B cell (primary cell): ENCODE measurements around the gene RPTOR. TPM values are rescaled to one million over a fixed set of nuclear protein-coding genes. Genes with fewer than 3 reads are reported as not detected.

Source experiments
- ATAC-seq: fragments of 200-7000 bp; cut with Tn5 transposase; one replicate; pipeline ENCODE4 v1.10.0; 2021; ENCODE audit warnings: low read depth, mild to moderate bottlenecking, moderate number of reproducible peaks, moderate library complexity
- CTCF ChIA-PET: fragments of 350-600 bp; sonication (Branson Sonifier 250); formaldehyde crosslinking; loops from one replicate; lab custom pipeline; 2021; ENCODE audit warnings: antibody characterized with exemption, inconsistent platforms; lab: Charles Lee
- POLR2A ChIA-PET: fragments of 350-600 bp; sonication (Branson Sonifier 250); formaldehyde crosslinking; loops from one replicate; lab custom pipeline; 2021; ENCODE audit warnings: antibody characterized with exemption; lab: Charles Lee
- DNase-seq: peaks from one replicate; pipeline ENCODE4 v3.0.0; 2013
- H2AFZ ChIP-seq: 2 replicates; pipeline ENCODE4 v1.6.1; 2012; ENCODE audit warnings: mild to moderate bottlenecking, low read depth, low read length; ENCODE audit not compliant: insufficient read depth, poor library complexity, severe bottlenecking
- H3K27ac ChIP-seq, 2 donors: 1 replicate in 1 of 2; 2 replicates in 1 of 2; pipeline ENCODE4 v1.5.1; 2012 to 2013; ENCODE audit warnings: low read length in 2 of 2, mild to moderate bottlenecking in 2 of 2, moderate library complexity in 1 of 2
- H3K27me3 ChIP-seq, 4 experiments: fragments of 200-600 bp in 1 of 4; sonication (generic) in 1 of 4; replicated peaks in 1 of 4; 1 replicate in 2 of 4; 2 replicates in 2 of 4; pipeline versions ENCODE4 v1.6.1 to v1.7.0; 2013 to 2016; ENCODE audit warnings: low read length in 3 of 4, mild to moderate bottlenecking in 2 of 4, mixed read lengths in 1 of 4, moderate library complexity in 1 of 4; ENCODE audit not compliant: insufficient read depth in 4 of 4, control insufficient read depth in 3 of 4; ENCODE audit errors: control extremely low read depth in 1 of 4
- H3K36me3 ChIP-seq, 2 experiments: replicated peaks in 1 of 2; 1 replicate in 1 of 2; 2 replicates in 1 of 2; pipeline versions ENCODE4 v1.6.1 to v1.7.1; 2013; ENCODE audit warnings: low read length in 1 of 2; ENCODE audit not compliant: insufficient read depth in 2 of 2, control insufficient read depth in 1 of 2; ENCODE audit errors: control extremely low read depth in 1 of 2, extremely low read depth in 1 of 2
- H3K4me1 ChIP-seq, 2 donors: fragments of 200-600 bp in 1 of 2; sonication (generic) in 1 of 2; 1 replicate in 1 of 2; 2 replicates in 1 of 2; pipeline versions ENCODE4 v1.5.1 to v1.6.1; 2013 to 2017; ENCODE audit warnings: low read length in 2 of 2; ENCODE audit not compliant: control insufficient read depth in 2 of 2, insufficient read depth in 2 of 2
- H3K4me2 ChIP-seq: replicated peaks from 2 replicates; pipeline ENCODE3; 2012; ENCODE audit warnings: mild to moderate bottlenecking, low read depth, low read length; ENCODE audit not compliant: poor library complexity, severe bottlenecking
- H3K4me3 ChIP-seq, 5 experiments: fragments of 200-600 bp in 1 of 5; sonication (generic) in 1 of 5; 1 replicate in 3 of 5; 2 replicates in 2 of 5; pipeline versions ENCODE4 v1.5.1 to v1.7.0; 2011 to 2016; ENCODE audit warnings: low read length in 4 of 5, mild to moderate bottlenecking in 4 of 5, low read depth in 2 of 5, control low read depth in 1 of 5, moderate library complexity in 1 of 5; ENCODE audit not compliant: insufficient read depth in 1 of 5; ENCODE audit errors: control extremely low read depth in 1 of 5, extremely low read depth in 1 of 5
- H3K79me2 ChIP-seq: fragments of 200-600 bp; sonication (generic); one replicate; pipeline ENCODE4 v1.6.0; 2016; ENCODE audit warnings: low read length; ENCODE audit not compliant: control insufficient read depth, insufficient read depth
- H3K9ac ChIP-seq: fragments of 200-600 bp; sonication (generic); 2 replicates; pipeline ENCODE4 v1.6.1; 2017; ENCODE audit warnings: mild to moderate bottlenecking, low read length, moderate library complexity
- H3K9me3 ChIP-seq, 3 donors: one replicate each; pipeline versions ENCODE4 v1.6.1 to v1.7.1; 2013; ENCODE audit warnings: low read length in 2 of 3; ENCODE audit not compliant: control insufficient read depth in 2 of 3, insufficient read depth in 1 of 3; ENCODE audit errors: control extremely low read depth in 1 of 3
- H4K20me1 ChIP-seq: 2 replicates; pipeline ENCODE4 v1.6.0; 2012; ENCODE audit warnings: mild to moderate bottlenecking, low read length; ENCODE audit not compliant: insufficient read depth, control insufficient read depth, poor library complexity, severe bottlenecking
- H3K27ac Mint-ChIP-seq: one replicate; pipeline ENCODE4 v1.8.0; 2021; ENCODE audit warnings: mixed read lengths
- H3K27me3 Mint-ChIP-seq: one replicate; pipeline ENCODE4 v1.8.0; 2021; ENCODE audit warnings: mixed read lengths
- H3K4me1 Mint-ChIP-seq: one replicate; pipeline ENCODE4 v1.8.0; 2021; ENCODE audit warnings: mixed read lengths
- H3K4me3 Mint-ChIP-seq: one replicate; pipeline ENCODE4 v1.8.0; 2021; ENCODE audit warnings: mixed read lengths
- H3K9me3 Mint-ChIP-seq: one replicate; pipeline ENCODE4 v1.8.0; 2022; ENCODE audit warnings: mixed read lengths; ENCODE audit not compliant: insufficient read depth
- CTCF ChIP-seq: fragments of 200-600 bp; IDR thresholded peaks from one replicate; pipeline ENCODE4 v1.8.0; 2022; ENCODE audit warnings: antibody characterized with exemption, mild to moderate bottlenecking
- EZH2 ChIP-seq: IDR thresholded peaks from 2 replicates; pipeline ENCODE4 v1.6.1; 2012; ENCODE audit warnings: borderline replicate concordance, low read depth, mild to moderate bottlenecking, moderate library complexity, low read length; ENCODE audit not compliant: insufficient read depth, poor library complexity, severe bottlenecking
- WGBS: methylation state at CpG from one replicate; pipeline ENCODE4 v1.1.5; 2013; ENCODE audit warnings: missing lambda C conversion rate; ENCODE audit not compliant: insufficient coverage; 5-methylcytosine and 5-hydroxymethylcytosine counted together
- intact Hi-C: fragments of 100-400 bp; cut with micrococcal nuclease; formaldehyde crosslinking; loops from one replicate; pipeline ENCODE4 v1.10.0; 2022
- polyA plus RNA-seq: library from polyadenylated mRNA; depleted of rRNA; stranded (reverse); fragments of >200 nt; gene quantifications from 2 replicates; pipeline ENCODE4 v1.2.3, GENCODE V29; 2012
- total RNA-seq, 2 donors: library from RNA; stranded (reverse); fragments of 120-200 nt in 1 of 2; gene quantifications; 1 replicate in 1 of 2; 2 replicates in 1 of 2; pipeline versions ENCODE4 v1.2.3 to v1.2.4, GENCODE V29; 2013 to 2022

RPTOR gene
- total and polyA plus RNA-seq, 2 donors (not counting 1 experiment from before 2014, with no cell fraction given): 13.4 to 58.8 TPM

GRCh38 chr17:80847496-80848230 is 303.0 kb downstream of the RPTOR start:
- intact Hi-C loops: no loop called here
- H3K4me3 Mint-ChIP-seq: peak overlapping the region; percentile 8
- Histone ChIP-seq H2AFZ (no peak overlapping the region), H3K9me3 (no peaks in the 10 kb centered on the region), H3K27me3 (no peaks in the 10 kb centered on the region), H3K4me2 (peak overlapping the region; percentile 58), H3K36me3 (peaks cover 0 to 13% of the 10 kb centered on the region in 2 experiments), H3K4me1 (peaks cover 35 to 38% of the 10 kb centered on the region in 2 donors), H3K9ac (no peak overlapping the region), H3K27ac (no peak overlapping the region), H3K79me2 (no peaks in the 10 kb centered on the region), H4K20me1 (no peaks in the 10 kb centered on the region), H3K4me3 (no peak overlapping the region)
- DNase-seq (no peak), ATAC-seq (peak; percentile 26)
- no peaks in the 10 kb centered on the region for H3K27me3 Mint-ChIP-seq
- WGBS: 86% methylated on average over 18 of the region's 28 CpGs
- peaks cover 35% of the 10 kb centered on the region for H3K4me1 Mint-ChIP-seq
- H3K27ac Mint-ChIP-seq: no peak overlapping the region
- POLR2A ChIA-PET: no interaction called here
- CTCF ChIA-PET: interaction anchor here (1.1 kb wide), 1 partner anchor 17 kb away, joined by 3 read pairs; no protein-coding TSS in a partner anchor
- TF ChIP-seq CTCF (no peak), EZH2 (no peak)
- no peaks in the 10 kb centered on the region for H3K9me3 Mint-ChIP-seq

- no peak overlapping the region for H2AFZ ChIP-seq
- TF ChIP-seq EZH2 (no peak), CTCF (no peak)
- H4K20me1 ChIP-seq: no peaks in the 10 kb centered on the region
- intact Hi-C loops: no loop called here
- no peak overlapping the region for H3K9ac ChIP-seq
- no peak overlapping the region for H3K4me3 ChIP-seq
- WGBS: 97% methylated on average over 13 of the region's 21 CpGs
- Mint-ChIP-seq H3K4me3 (no peak overlapping the region), H3K4me1 (peaks cover 35% of the 10 kb centered on the region), H3K27ac (no peak overlapping the region), H3K9me3 (no peaks in the 10 kb centered on the region), H3K27me3 (no peaks in the 10 kb centered on the region)
- no peaks in the 10 kb centered on the region for H3K9me3 ChIP-seq
- DNase-seq (no peak), ATAC-seq (no peak)
- H3K36me3 ChIP-seq: peaks cover 0 to 10% of the 10 kb centered on the region in 2 experiments
- ChIA-PET POLR2A (interaction anchor here (0.5 kb wide), 1 partner anchor 373 kb away, joined by 3 read pairs; no protein-coding TSS in a partner anchor), CTCF (interaction anchor here (1.1 kb wide), 1 partner anchor 17 kb away, joined by 3 read pairs; no protein-coding TSS in a partner anchor)
- H3K79me2 ChIP-seq: no peaks in the 10 kb centered on the region
- no peaks in the 10 kb centered on the region for H3K27me3 ChIP-seq
- H3K27ac ChIP-seq: no peak overlapping the region
- peaks cover 35 to 38% of the 10 kb centered on the region in 2 donors for H3K4me1 ChIP-seq
- H3K4me2 ChIP-seq: no peak overlapping the region
Measured at GRCh38 chr17:80848449-80849102, 303.9 kb downstream of the RPTOR start.
